ENCODE results near the gene FLT1. TPM values are rescaled to one million over a fixed set of nuclear protein-coding genes. Genes with fewer than 3 reads are reported as not detected.

FLT1 gene
- total RNA-seq, 2 experiments from 2014 or later, result 1.6 to 2.5 TPM

GRCh38 chr13:28252547-28252946 is 242.4 kb downstream of the FLT1 start:
- Histone ChIP-seq H3K36me3 (ENCODE audit: insufficient read depth, low read length) (peaks cover 45% of the 10 kb centered on the region), H3K27ac (ENCODE audit: low read depth, low read length, poor library complexity, severe bottlenecking) (no peak overlapping the region), H3K9me3 (ENCODE audit: low read length) (peaks cover 6% of the 10 kb centered on the region; the same call in 1 of the 2 replicates), H3K4me3 (ENCODE audit: low read depth, low read length, poor library complexity, severe bottlenecking) (no peak overlapping the region), H3K4me2 (ENCODE audit: low read length) (no peak overlapping the region), H3K79me2 (ENCODE audit: insufficient read depth, low read depth, low read length) (peaks cover 5% of the 10 kb centered on the region; the same call in 1 of the 2 replicates), H2AFZ (ENCODE audit: low read length) (no peak overlapping the region), H4K20me1 (ENCODE audit: insufficient read depth, low read length) (no peaks in the 10 kb centered on the region), H3K9me2 (ENCODE audit: insufficient read depth, low read length) (no peaks in the 10 kb centered on the region), H3K4me1 (ENCODE audit: insufficient read depth, low read length, poor library complexity, severe bottlenecking) (peaks cover 4% of the 10 kb centered on the region)
- no TSS peak for BruUV-seq (replicated peaks)
- intact Hi-C loops (cut with micrococcal nuclease; ENCODE audit: unreplicated experiment), result no loop called here
- CTCF ChIA-PET (ENCODE audit: unreplicated experiment), result no interaction called here
- DNase-seq (ENCODE audit: low spot score), result no peak
- POLR2A ChIA-PET, result no interaction called here
- TF ChIP-seq CTCF (conservative IDR thresholded peaks at IDR 0.05; ENCODE audit: low read length), result no peak
- no peak for TF ChIP-seq EZH2phosphoT487 (IDR thresholded peaks at IDR 0.05; ENCODE audit: borderline replicate concordance, low read depth, low read length)

GRCh38 chr13:28251466-28251865 is 243.5 kb downstream of the FLT1 start:
- H3K79me2 ChIP-seq (ENCODE audit: insufficient read depth, low read depth, low read length), result peaks cover 5% of the 10 kb centered on the region; the same call in 1 of the 2 replicates

More at GRCh38 chr13:28251466-28251865, 243.5 kb downstream of the FLT1 start:
- Histone ChIP-seq H3K4me3 (ENCODE audit: low read depth, low read length, poor library complexity, severe bottlenecking) (no peak overlapping the region), H2AFZ (ENCODE audit: low read length) (no peak overlapping the region), H3K36me3 (ENCODE audit: insufficient read depth, low read length) (peaks cover 44% of the 10 kb centered on the region), H3K4me1 (ENCODE audit: insufficient read depth, low read length, poor library complexity, severe bottlenecking) (peaks cover 4% of the 10 kb centered on the region), H3K9me3 (ENCODE audit: low read length) (peaks cover 10% of the 10 kb centered on the region; the same call in 1 of the 2 replicates), H3K4me2 (ENCODE audit: low read length) (no peak overlapping the region), H3K9me2 (ENCODE audit: insufficient read depth, low read length) (no peaks in the 10 kb centered on the region), H3K27ac (ENCODE audit: low read depth, low read length, poor library complexity, severe bottlenecking) (no peak overlapping the region), H4K20me1 (ENCODE audit: insufficient read depth, low read length) (no peaks in the 10 kb centered on the region)
- DNase-seq (ENCODE audit: low spot score), result no peak
- no TSS peak for BruUV-seq (replicated peaks)
- intact Hi-C loops (cut with micrococcal nuclease; ENCODE audit: unreplicated experiment), result no loop called here
- ChIA-PET CTCF (ENCODE audit: unreplicated experiment) (no interaction called here), POLR2A (interaction anchor here (0.7 kb wide), 1 partner anchor 90 kb away, joined by 8 read pairs; no protein-coding TSS in a partner anchor)
- TF ChIP-seq EZH2phosphoT487 (IDR thresholded peaks at IDR 0.05; ENCODE audit: borderline replicate concordance, low read depth, low read length) (no peak), CTCF (conservative IDR thresholded peaks at IDR 0.05; ENCODE audit: low read length) (no peak)

All from OCI-LY7 (cell line).